ENCODE data around the gene LYPD5.

DNA sequence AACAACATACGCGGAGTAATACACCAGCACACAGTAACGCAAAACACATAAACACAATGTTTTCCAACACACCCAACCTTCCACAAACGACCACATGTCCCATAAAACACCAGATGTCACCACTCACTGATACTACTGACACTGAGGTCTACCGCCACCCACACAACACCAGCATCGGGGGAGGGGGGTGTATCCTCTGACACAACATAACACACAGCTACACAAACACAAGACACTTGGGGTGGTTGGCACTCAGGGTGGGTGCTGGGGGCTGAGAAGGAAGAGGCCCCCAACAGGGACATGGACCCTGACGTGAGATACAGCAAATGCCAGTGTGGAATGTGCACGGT is 20.0 kb downstream of the LYPD5 start:
- TF ChIP-seq CTCF (IDR thresholded peaks at IDR 0.05) (no peak), FOSL2 (IDR thresholded peaks at IDR 0.05) (no peak), FOSL2 (CRISPR knock-in tag; IDR thresholded peaks at IDR 0.05) (no peak), NR3C1 (IDR thresholded peaks at IDR 0.05) (no peak), HDAC2 (IDR thresholded peaks at IDR 0.05) (no peak), CEBPB (IDR thresholded peaks at IDR 0.05) (no peak), CHD2 (IDR thresholded peaks at IDR 0.05; ENCODE audit: low read length, partially characterized antibody) (no peak)
- TF ChIP-seq, protein P1, sequence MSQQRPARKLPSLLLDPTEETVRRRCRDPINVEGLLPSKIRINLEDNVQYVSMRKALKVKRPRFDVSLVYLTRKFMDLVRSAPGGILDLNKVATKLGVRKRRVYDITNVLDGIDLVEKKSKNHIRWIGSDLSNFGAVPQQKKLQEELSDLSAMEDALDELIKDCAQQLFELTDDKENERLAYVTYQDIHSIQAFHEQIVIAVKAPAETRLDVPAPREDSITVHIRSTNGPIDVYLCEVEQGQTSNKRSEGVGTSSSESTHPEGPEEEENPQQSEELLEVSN (IDR thresholded peaks at IDR 0.05; ENCODE audit: borderline replicate concordance, low read depth) = no peak
